Activated CD8-positive, alpha-beta memory T cell treated with anti-CD3 and anti-CD28 coated beads, Interleukin-2, amount 50 U/mL, for 4 hours (primary cell): Measurements from ENCODE around the gene ITIH3.

ENCODE experiments used
- DNase-seq: peaks from one replicate; pipeline ENCODE4 v3.0.0-alpha.2; 2020

The ITIH3 gene

GRCh38 chr3:52845691-52846431 is 51.3 kb downstream of the ITIH3 start:
- DNase-seq: peak; percentile 33

- DNase-seq: no peak
Observed at GRCh38 chr3:52846432-52846965, 51.9 kb downstream of the ITIH3 start.

- no peak for DNase-seq
Observed at GRCh38 chr3:52847241-52847640, 52.6 kb downstream of the ITIH3 start.

GRCh38 chr3:52847726-52848125 is 53.1 kb downstream of the ITIH3 start:
- DNase-seq: no peak

- DNase-seq: no peak
Observed at GRCh38 chr3:52848617-52849016, 54.0 kb downstream of the ITIH3 start.

GRCh38 chr3:52849656-52850055 is 55.1 kb downstream of the ITIH3 start:
- DNase-seq: no peak

GRCh38 chr3:52851348-52851747 is 56.8 kb downstream of the ITIH3 start:
- no peak for DNase-seq

GRCh38 chr3:52852419-52852818 is 57.8 kb downstream of the ITIH3 start:
- DNase-seq: no peak

- DNase-seq: no peak
Observed at GRCh38 chr3:52854013-52854412, 59.4 kb downstream of the ITIH3 start.

GRCh38 chr3:52856666-52857065 is 62.1 kb downstream of the ITIH3 start:
- no peak for DNase-seq

- no peak for DNase-seq
Observed at GRCh38 chr3:52857133-52857532, 62.5 kb downstream of the ITIH3 start.

- no peak for DNase-seq
Observed at GRCh38 chr3:52857864-52858263, 63.3 kb downstream of the ITIH3 start.
